Measurements from ENCODE around the gene ERG. TPM values are rescaled to one million over a fixed set of nuclear protein-coding genes. Genes with fewer than 3 reads are reported as not detected.

ERG gene
- total and polyA plus RNA-seq, 2 of the 13 experiments (the other 11 are each of a cell fraction or from before 2014, with no cell fraction given), result not detected

DNA sequence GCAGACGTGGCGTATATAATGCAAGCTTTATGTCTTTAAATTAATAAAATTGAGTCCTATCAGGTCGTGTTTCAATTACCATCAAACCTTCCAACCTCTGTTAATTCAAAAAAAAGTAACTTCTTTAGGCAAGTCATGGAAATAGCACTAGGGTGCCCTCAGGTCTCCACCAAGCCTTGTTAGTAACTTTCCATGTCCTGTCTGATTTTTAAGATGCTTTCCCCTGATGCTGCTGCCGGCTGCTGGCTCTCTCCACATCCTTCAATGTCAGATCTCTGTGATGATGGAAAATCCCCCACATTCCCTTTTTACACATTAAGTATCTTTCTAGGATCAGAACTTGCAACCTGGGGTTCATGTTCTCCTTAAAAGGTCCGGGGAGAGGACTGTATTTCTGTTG is 3.0 kb downstream of the ERG start:
- H3K4me2 ChIP-seq (ENCODE audit: low read depth, low read length), result no peak overlapping the region
- no peaks in the 10 kb centered on the region for H4K20me1 ChIP-seq (ENCODE audit: insufficient read depth, low read length)
- H3K9ac ChIP-seq (ENCODE audit: insufficient read depth, low read depth, low read length), result no peak overlapping the region
- ChIA-PET CTCF (ENCODE audit: low intra/inter-chr PET ratio, low total read pairs) (no interaction called here), POLR2A (no interaction called here)
- no TSS peak for BruUV-seq (replicated peaks)
- intact Hi-C loops (cut with micrococcal nuclease; ENCODE audit: unreplicated experiment) (no loop called here), in situ Hi-C loops (cut with HindIII; ENCODE audit: extremely low pct_ligation_motif_present, low pct_unique_long_range_greater_than_20kb) (no loop called here)
- no peak overlapping the region for H2AFZ ChIP-seq (ENCODE audit: low read length)
- no peaks in the 10 kb centered on the region for H3K36me3 ChIP-seq (replicated peaks in 1 of 2; ENCODE audit: control insufficient read depth in 1 of 2, insufficient read depth in 2 of 2, low read length in 2 of 2)
- no peak for TF ChIP-seq SKI (IDR thresholded peaks at IDR 0.05; ENCODE audit: partially characterized antibody)
- no peak for TF ChIP-seq ZC3H4 (CRISPR knock-in tag; IDR thresholded peaks at IDR 0.05; ENCODE audit: borderline replicate concordance)
- TF ChIP-seq, protein P1, sequence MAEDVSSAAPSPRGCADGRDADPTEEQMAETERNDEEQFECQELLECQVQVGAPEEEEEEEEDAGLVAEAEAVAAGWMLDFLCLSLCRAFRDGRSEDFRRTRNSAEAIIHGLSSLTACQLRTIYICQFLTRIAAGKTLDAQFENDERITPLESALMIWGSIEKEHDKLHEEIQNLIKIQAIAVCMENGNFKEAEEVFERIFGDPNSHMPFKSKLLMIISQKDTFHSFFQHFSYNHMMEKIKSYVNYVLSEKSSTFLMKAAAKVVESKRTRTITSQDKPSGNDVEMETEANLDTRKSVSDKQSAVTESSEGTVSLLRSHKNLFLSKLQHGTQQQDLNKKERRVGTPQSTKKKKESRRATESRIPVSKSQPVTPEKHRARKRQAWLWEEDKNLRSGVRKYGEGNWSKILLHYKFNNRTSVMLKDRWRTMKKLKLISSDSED (CRISPR knock-in tag; IDR thresholded peaks at IDR 0.05), result no peak
- no peak for TF ChIP-seq MZF1 (CRISPR knock-in tag; IDR thresholded peaks at IDR 0.05; ENCODE audit: borderline replicate concordance)
- TF ChIP-seq, protein P2, sequence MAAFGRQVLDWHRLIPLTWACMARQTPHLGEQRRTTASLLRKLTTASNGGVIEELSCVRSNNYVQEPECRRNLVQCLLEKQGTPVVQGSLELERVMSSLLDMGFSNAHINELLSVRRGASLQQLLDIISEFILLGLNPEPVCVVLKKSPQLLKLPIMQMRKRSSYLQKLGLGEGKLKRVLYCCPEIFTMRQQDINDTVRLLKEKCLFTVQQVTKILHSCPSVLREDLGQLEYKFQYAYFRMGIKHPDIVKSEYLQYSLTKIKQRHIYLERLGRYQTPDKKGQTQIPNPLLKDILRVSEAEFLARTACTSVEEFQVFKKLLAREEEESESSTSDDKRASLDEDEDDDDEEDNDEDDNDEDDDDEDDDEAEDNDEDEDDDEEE (CRISPR knock-in tag; IDR thresholded peaks at IDR 0.05), result no peak
- H3K27me3 ChIP-seq (ENCODE audit: control insufficient read depth in 1 of 2, insufficient read depth in 2 of 2, low read length in 2 of 2), result peaks cover 1 to 9% of the 10 kb centered on the region in 2 experiments; a peak in 3 of 5 replicates
- DNase-seq (ENCODE audit: low spot score) (no peak), ATAC-seq (no peak), FAIRE-seq (no peak)
- no peaks in the 10 kb centered on the region for H3K79me2 ChIP-seq (ENCODE audit: insufficient read depth, low read length)
- H3K4me3 ChIP-seq (replicated peaks in 1 of 3; ENCODE audit: insufficient read depth in 1 of 3, low read depth in 2 of 3, low read length in 3 of 3), result no peak overlapping the region
- 37% methylated on average over 5 of the region's 5 CpGs for whole genome bisulfite sequencing (ENCODE audit: low lambda C conversion rate)
- H3K27ac ChIP-seq (ENCODE audit: extremely low read length, insufficient read depth, low read length), result no peak overlapping the region
- no peaks in the 10 kb centered on the region for H3K9me3 ChIP-seq (ENCODE audit: low read length)
- H3K4me1 ChIP-seq (ENCODE audit: insufficient read depth, low read length), result no peaks in the 10 kb centered on the region

DNA sequence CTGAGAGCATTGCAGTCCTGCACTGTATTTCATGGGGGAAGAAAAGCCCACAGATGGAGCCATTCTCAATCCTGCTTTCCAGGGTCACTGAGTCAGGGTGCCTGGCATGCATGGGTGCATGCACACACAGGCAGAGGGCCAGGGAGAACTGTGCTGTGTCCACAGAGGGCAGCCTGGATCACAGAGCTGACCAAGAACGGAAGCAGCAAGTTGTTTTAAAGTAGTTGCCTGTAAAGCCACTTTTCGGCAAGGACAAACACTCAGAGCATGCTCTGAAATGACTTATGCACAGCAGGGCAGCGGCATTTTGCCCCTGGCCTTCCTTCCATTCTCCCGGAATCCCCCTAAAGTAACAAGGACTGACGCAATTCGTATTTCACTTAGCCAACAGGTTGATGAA is 3.6 kb downstream of the ERG start:
- no peak overlapping the region for H2AFZ ChIP-seq (ENCODE audit: low read length)
- H4K20me1 ChIP-seq (ENCODE audit: insufficient read depth, low read length), result no peaks in the 10 kb centered on the region
- no peak overlapping the region for H3K4me3 ChIP-seq (replicated peaks in 1 of 3; ENCODE audit: insufficient read depth in 1 of 3, low read depth in 2 of 3, low read length in 3 of 3)
- no peaks in the 10 kb centered on the region for H3K79me2 ChIP-seq (ENCODE audit: insufficient read depth, low read length)
- H3K27ac ChIP-seq (ENCODE audit: extremely low read length, insufficient read depth, low read length), result no peak overlapping the region
- H3K27me3 ChIP-seq (ENCODE audit: control insufficient read depth in 1 of 2, insufficient read depth in 2 of 2, low read length in 2 of 2), result peaks cover 1 to 8% of the 10 kb centered on the region in 2 experiments; a peak in 2 of 5 replicates
- DNase-seq (ENCODE audit: low spot score) (no peak), FAIRE-seq (no peak), ATAC-seq (no peak)
- POLR2A ChIA-PET, result no interaction called here
- intact Hi-C loops (cut with micrococcal nuclease; ENCODE audit: unreplicated experiment) (no loop called here), in situ Hi-C loops (cut with HindIII; ENCODE audit: extremely low pct_ligation_motif_present, low pct_unique_long_range_greater_than_20kb) (no loop called here)
- 0 out of 2 replicates have a peak, but pooled peaks cover 1% of the 10 kb centered on the region for H3K4me1 ChIP-seq (ENCODE audit: insufficient read depth, low read length)
- BruUV-seq (replicated peaks), result no TSS peak
- H3K9me3 ChIP-seq (ENCODE audit: low read length), result no peaks in the 10 kb centered on the region
- no peak overlapping the region for H3K4me2 ChIP-seq (ENCODE audit: low read depth, low read length)
- CTCF ChIA-PET (ENCODE audit: low intra/inter-chr PET ratio, low total read pairs), result no interaction called here
- 33% methylated on average over 5 of the region's 6 CpGs for WGBS (ENCODE audit: low lambda C conversion rate)
- H3K36me3 ChIP-seq (replicated peaks in 1 of 2; ENCODE audit: control insufficient read depth in 1 of 2, insufficient read depth in 2 of 2, low read length in 2 of 2), result no peaks in the 10 kb centered on the region
- no peak overlapping the region for H3K9ac ChIP-seq (ENCODE audit: insufficient read depth, low read depth, low read length)
- TF ChIP-seq, protein P3, sequence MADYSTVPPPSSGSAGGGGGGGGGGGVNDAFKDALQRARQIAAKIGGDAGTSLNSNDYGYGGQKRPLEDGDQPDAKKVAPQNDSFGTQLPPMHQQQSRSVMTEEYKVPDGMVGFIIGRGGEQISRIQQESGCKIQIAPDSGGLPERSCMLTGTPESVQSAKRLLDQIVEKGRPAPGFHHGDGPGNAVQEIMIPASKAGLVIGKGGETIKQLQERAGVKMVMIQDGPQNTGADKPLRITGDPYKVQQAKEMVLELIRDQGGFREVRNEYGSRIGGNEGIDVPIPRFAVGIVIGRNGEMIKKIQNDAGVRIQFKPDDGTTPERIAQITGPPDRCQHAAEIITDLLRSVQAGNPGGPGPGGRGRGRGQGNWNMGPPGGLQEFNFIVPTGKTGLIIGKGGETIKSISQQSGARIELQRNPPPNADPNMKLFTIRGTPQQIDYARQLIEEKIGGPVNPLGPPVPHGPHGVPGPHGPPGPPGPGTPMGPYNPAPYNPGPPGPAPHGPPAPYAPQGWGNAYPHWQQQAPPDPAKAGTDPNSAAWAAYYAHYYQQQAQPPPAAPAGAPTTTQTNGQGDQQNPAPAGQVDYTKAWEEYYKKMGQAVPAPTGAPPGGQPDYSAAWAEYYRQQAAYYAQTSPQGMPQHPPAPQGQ (CRISPR knock-in tag; IDR thresholded peaks at IDR 0.05; ENCODE audit: borderline replicate concordance), result no peak
- TF ChIP-seq, protein P4, sequence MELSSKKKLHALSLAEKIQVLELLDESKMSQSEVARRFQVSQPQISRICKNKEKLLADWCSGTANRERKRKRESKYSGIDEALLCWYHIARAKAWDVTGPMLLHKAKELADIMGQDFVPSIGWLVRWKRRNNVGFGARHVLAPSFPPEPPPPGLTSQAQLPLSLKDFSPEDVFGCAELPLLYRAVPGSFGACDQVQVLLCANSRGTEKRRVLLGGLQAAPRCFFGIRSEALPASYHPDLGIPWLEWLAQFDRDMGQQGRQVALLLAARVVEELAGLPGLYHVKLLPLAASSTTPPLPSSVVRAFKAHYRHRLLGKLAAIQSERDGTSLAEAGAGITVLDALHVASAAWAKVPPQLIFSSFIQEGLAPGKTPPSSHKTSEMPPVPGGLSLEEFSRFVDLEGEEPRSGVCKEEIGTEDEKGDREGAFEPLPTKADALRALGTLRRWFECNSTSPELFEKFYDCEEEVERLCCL (CRISPR knock-in tag; IDR thresholded peaks at IDR 0.05; ENCODE audit: borderline replicate concordance), result no peak
- TF ChIP-seq MAF1 (CRISPR knock-in tag; IDR thresholded peaks at IDR 0.05; ENCODE audit: borderline replicate concordance), result no peak
- TF ChIP-seq, protein P5, sequence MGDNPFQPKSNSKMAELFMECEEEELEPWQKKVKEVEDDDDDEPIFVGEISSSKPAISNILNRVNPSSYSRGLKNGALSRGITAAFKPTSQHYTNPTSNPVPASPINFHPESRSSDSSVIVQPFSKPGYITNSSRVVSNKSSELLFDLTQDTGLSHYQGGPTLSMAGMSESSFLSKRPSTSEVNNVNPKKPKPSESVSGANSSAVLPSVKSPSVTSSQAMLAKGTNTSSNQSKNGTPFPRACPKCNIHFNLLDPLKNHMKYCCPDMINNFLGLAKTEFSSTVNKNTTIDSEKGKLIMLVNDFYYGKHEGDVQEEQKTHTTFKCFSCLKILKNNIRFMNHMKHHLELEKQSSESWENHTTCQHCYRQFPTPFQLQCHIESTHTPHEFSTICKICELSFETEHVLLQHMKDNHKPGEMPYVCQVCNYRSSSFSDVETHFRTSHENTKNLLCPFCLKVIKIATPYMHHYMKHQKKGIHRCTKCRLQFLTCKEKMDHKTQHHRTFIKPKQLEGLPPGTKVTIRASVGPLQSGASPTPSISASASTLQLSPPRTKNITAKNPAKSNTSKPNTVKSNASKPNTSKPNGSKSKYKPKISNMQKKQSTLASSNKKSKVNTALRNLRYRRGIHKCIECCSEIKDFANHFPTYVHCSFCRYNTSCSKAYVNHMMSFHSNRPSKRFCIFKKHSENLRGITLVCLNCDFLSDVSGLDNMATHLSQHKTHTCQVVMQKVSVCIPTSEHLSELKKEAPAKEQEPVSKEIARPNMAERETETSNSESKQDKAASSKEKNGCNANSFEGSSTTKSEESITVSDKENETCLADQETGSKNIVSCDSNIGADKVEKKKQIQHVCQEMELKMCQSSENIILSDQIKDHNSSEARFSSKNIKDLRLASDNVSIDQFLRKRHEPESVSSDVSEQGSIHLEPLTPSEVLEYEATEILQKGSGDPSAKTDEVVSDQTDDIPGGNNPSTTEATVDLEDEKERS (CRISPR knock-in tag; IDR thresholded peaks at IDR 0.05), result no peak

All from HepG2 (cell line).